Karpas-422 (cell line): ENCODE results near the gene HOXA5. TPM values are rescaled to one million over a fixed set of nuclear protein-coding genes. Genes with fewer than 3 reads are reported as not detected.

Experiments used
- DNase-seq: peaks from one replicate; pipeline ENCODE4 v3.0.0-alpha.2; 2015
- H2AFZ ChIP-seq: fragments of 200-600 bp; sonication (generic); 2 replicates; pipeline ENCODE4 v1.6.1; 2014; ENCODE audit warnings: antibody characterized with exemption, low read length, mixed read lengths
- H3K27ac ChIP-seq: fragments of 200-600 bp; sonication (generic); 2 replicates; pipeline ENCODE4 v1.5.1; 2014; ENCODE audit warnings: mild to moderate bottlenecking, low read length, moderate library complexity
- H3K27me3 ChIP-seq: fragments of 200-600 bp; sonication (generic); 2 replicates; pipeline ENCODE4 v1.6.1; 2014; ENCODE audit warnings: low read length, mixed read lengths
- H3K36me3 ChIP-seq: fragments of 200-600 bp; sonication (generic); 2 replicates; pipeline ENCODE4 v1.6.1; 2014; ENCODE audit warnings: low read length, mixed read lengths; ENCODE audit not compliant: insufficient read depth
- H3K4me1 ChIP-seq: fragments of 200-600 bp; sonication (generic); 2 replicates; pipeline ENCODE4 v1.6.1; 2014; ENCODE audit warnings: mild to moderate bottlenecking, low read length, mixed read lengths
- H3K4me2 ChIP-seq: fragments of 200-600 bp; sonication (generic); 2 replicates; pipeline ENCODE4 v1.6.1; 2014; ENCODE audit warnings: low read length, low read depth, mild to moderate bottlenecking; ENCODE audit not compliant: poor library complexity, severe bottlenecking
- H3K4me3 ChIP-seq: fragments of 200-600 bp; sonication (generic); 2 replicates; pipeline ENCODE4 v1.5.1; 2014; ENCODE audit warnings: mild to moderate bottlenecking, antibody characterized with exemption, low read length, mixed read lengths
- H3K79me2 ChIP-seq: fragments of 200-600 bp; sonication (generic); 2 replicates; pipeline ENCODE4 v1.6.1; 2014; ENCODE audit warnings: mild to moderate bottlenecking, low read length, mixed read lengths
- H3K9ac ChIP-seq: fragments of 200-600 bp; sonication (generic); 2 replicates; pipeline ENCODE4 v1.6.0; 2014; ENCODE audit warnings: low read length
- H3K9me2 ChIP-seq: fragments of 200-600 bp; sonication (generic), shearing (Covaris generic); replicated peaks from 2 replicates; pipeline ENCODE4 v1.6.0; 2014; ENCODE audit warnings: mild to moderate bottlenecking, low read length, moderate library complexity; ENCODE audit not compliant: insufficient read depth
- H3K9me3 ChIP-seq: fragments of 300-700, 200-600 bp; sonication (generic); 2 replicates; pipeline ENCODE4 v1.6.1; 2014; ENCODE audit warnings: low read length, mixed read lengths
- H4K20me1 ChIP-seq: fragments of 200-600 bp; sonication (generic); 2 replicates; pipeline ENCODE4 v1.6.1; 2014; ENCODE audit warnings: mild to moderate bottlenecking, antibody characterized with exemption, low read length, low read depth; ENCODE audit not compliant: insufficient read depth
- total RNA-seq: library from RNA; depleted of rRNA; stranded (reverse); fragments of >200 nt; shearing (Covaris generic); gene quantifications from 2 replicates; pipeline ENCODE4 v1.2.3, GENCODE V29; 2014; ENCODE audit warnings: low replicate concordance

HOXA5 gene
- total RNA-seq, 1 experiment from 2014 or later, result 4.1 TPM

DNA sequence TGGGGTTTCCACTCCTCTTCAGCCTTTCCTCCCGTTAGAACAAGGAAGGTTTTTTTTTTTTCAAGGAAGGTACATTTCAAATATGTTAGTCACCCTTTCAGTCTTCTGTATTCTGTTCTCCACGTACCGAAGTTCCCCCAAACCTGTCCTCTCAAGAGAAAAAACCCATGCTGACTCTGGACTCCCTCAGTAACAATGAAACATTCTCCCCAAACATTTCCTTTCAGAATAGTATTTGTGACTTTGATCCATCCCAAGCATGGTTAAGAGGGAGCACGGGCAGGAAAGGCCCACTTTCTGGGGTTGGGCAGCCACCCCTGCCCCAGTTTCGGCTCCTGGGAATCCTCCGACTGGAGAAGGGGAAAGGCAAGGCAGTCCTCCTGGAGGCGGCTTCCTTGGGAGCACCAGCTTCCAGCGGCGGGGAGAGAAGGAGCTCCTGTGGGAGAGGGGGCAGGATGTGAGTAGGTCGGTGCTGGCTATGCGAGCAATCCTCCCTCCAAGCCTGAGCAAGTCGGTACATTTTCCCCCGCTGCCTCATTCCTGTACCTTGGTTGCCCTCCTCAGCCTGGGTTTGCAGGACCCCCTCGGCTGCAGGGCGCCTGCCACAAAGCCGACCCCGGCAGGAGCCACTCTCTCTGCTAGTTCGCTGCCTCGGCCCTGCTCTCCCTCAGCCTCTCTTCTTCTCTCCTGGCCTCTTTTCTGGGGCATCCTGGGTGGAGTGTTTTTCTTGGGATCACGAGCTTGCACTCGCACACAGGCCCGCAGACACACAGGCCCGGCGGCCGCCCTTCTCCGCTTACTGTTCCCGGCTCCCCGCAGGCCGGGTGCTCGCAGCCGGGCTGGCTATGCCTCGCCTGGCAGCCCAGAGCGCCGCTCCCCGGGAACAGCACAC lies 45.5 kb downstream of the HOXA5 start:
- Histone ChIP-seq H3K79me2 (peaks cover 15% of the 10 kb centered on the region), H3K9me2 (no peaks in the 10 kb centered on the region), H3K9ac (peak overlapping the region; percentile 84), H3K27me3 (no peaks in the 10 kb centered on the region), H2AFZ (no peak overlapping the region), H3K9me3 (no peaks in the 10 kb centered on the region), H3K4me2 (peak overlapping the region; percentile 75), H4K20me1 (no peaks in the 10 kb centered on the region), H3K36me3 (no peaks in the 10 kb centered on the region), H3K4me3 (peak overlapping the region; percentile 85; the same call in 1 of the 2 replicates), H3K4me1 (peaks cover 19% of the 10 kb centered on the region), H3K27ac (peak overlapping the region; percentile 69)
- no peak for DNase-seq

GRCh38 chr7:27096768-27097514 lies 46.5 kb downstream of the HOXA5 start:
- Histone ChIP-seq H3K9me2 (no peaks in the 10 kb centered on the region), H3K27me3 (no peaks in the 10 kb centered on the region), H3K27ac (peak overlapping the region; percentile 69), H3K4me3 (peak overlapping the region; percentile 85), H3K79me2 (peaks cover 15% of the 10 kb centered on the region), H4K20me1 (no peaks in the 10 kb centered on the region), H3K36me3 (no peaks in the 10 kb centered on the region), H3K9me3 (no peaks in the 10 kb centered on the region), H2AFZ (peak overlapping the region; percentile 84; the same call in 1 of the 2 replicates), H3K4me1 (peaks cover 19% of the 10 kb centered on the region), H3K4me2 (peak overlapping the region; percentile 75), H3K9ac (peak overlapping the region; percentile 84)
- DNase-seq, result peak; percentile 50

GRCh38 chr7:27095897-27096767 lies 47.3 kb downstream of the HOXA5 start, which contains the start of gene HOXA1:
Gene HOXA1 (minus strand): TSS chr7:27096000. CDS start chr7:27095912, 88 bp downstream.
- DNase-seq, result peak; percentile 96
- Histone ChIP-seq H3K36me3 (no peaks in the 10 kb centered on the region), H3K9me2 (no peaks in the 10 kb centered on the region), H3K79me2 (peaks cover 15% of the 10 kb centered on the region), H2AFZ (peak within 1 kb of the TSS; percentile 90), H3K4me2 (peak within 1 kb of the TSS; percentile 86), H3K4me3 (peak within 1 kb of the TSS; percentile 85), H4K20me1 (no peaks in the 10 kb centered on the region), H3K4me1 (peaks cover 19% of the 10 kb centered on the region), H3K27me3 (no peaks in the 10 kb centered on the region), H3K9ac (peak within 1 kb of the TSS; percentile 84), H3K9me3 (no peaks in the 10 kb centered on the region), H3K27ac (peak within 1 kb of the TSS; percentile 69)

GRCh38 chr7:27095050-27095896 lies 48.2 kb downstream of the HOXA5 start:
- H4K20me1 ChIP-seq, result no peaks in the 10 kb centered on the region
- no peaks in the 10 kb centered on the region for H3K9me3 ChIP-seq
- peak overlapping the region; percentile 85 for H3K4me3 ChIP-seq
- H3K27me3 ChIP-seq, result no peaks in the 10 kb centered on the region
- no peak overlapping the region for H3K27ac ChIP-seq
- H3K9me2 ChIP-seq, result no peaks in the 10 kb centered on the region
- peak overlapping the region; percentile 86 for H3K4me2 ChIP-seq
- H3K36me3 ChIP-seq, result no peaks in the 10 kb centered on the region
- H3K9ac ChIP-seq, result peak overlapping the region; percentile 74
- peak; percentile 52 for DNase-seq
- H2AFZ ChIP-seq, result peak overlapping the region; percentile 90
- H3K4me1 ChIP-seq, result peaks cover 19% of the 10 kb centered on the region
- H3K79me2 ChIP-seq, result peaks cover 15% of the 10 kb centered on the region

- Histone ChIP-seq H3K9me2 (no peaks in the 10 kb centered on the region), H3K9me3 (no peaks in the 10 kb centered on the region), H3K4me2 (peak overlapping the region; percentile 86), H4K20me1 (no peaks in the 10 kb centered on the region), H3K36me3 (no peaks in the 10 kb centered on the region), H3K4me3 (peak overlapping the region; percentile 85), H3K27ac (no peak overlapping the region), H2AFZ (no peak overlapping the region), H3K79me2 (peaks cover 15% of the 10 kb centered on the region), H3K27me3 (no peaks in the 10 kb centered on the region), H3K4me1 (peaks cover 19% of the 10 kb centered on the region), H3K9ac (no peak overlapping the region)
- DNase-seq, result no peak
These were observed 49.0 kb downstream of the HOXA5 start for GRCh38 chr7:27094304-27095049.

DNA sequence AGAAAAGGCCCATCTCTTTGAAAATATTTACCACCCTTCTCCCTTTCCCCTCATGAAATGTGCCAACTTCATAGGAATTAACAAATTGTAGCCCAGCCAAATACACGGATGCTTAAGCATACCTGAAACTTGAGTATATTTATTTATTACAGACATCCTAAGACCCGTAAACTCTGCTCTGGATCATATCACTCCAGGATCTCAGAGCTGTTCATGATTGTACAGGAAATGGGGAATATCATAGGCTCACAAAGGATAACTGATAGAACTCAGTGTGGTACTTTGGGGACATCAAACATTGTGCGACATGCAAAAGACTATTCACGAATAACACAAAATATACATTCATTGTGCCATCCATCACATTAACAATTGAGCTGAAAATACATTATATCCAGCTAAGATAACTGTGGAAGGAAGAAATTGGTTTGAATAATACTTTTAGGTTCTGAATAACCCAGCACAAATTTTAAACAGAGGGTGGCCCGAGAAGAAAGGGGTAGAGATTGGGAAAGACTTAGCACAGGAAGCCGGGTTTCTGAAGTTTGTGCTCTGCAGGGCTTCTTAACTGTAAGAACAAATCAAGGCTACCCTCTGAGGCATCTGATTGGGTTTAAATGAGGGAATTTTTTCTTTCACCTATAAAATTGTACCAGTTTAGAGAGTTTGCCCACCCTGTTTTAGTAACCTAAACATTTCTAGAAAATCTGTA lies 50.1 kb downstream of the HOXA5 start:
- Histone ChIP-seq H3K4me2 (no peak overlapping the region), H3K79me2 (peaks cover 15% of the 10 kb centered on the region), H3K9me3 (no peaks in the 10 kb centered on the region), H3K4me1 (peaks cover 19% of the 10 kb centered on the region), H2AFZ (no peak overlapping the region), H3K27ac (no peak overlapping the region), H3K36me3 (no peaks in the 10 kb centered on the region), H3K4me3 (no peak overlapping the region), H3K9ac (no peak overlapping the region), H4K20me1 (no peaks in the 10 kb centered on the region), H3K27me3 (no peaks in the 10 kb centered on the region), H3K9me2 (no peaks in the 10 kb centered on the region)
- DNase-seq, result no peak
